Smooth muscle cell (in vitro differentiated cells): ENCODE measurements around the gene MRPL16. TPM values are rescaled to one million over a fixed set of nuclear protein-coding genes. Genes with fewer than 3 reads are reported as not detected.
"Not testable (repeated sequence)": the region's sequence is repeated elsewhere in the genome, so short reads cannot be mapped to it uniquely, and the experiment has no call there.

Experiments
- DNase-seq: peaks from one replicate; lab custom pipeline; 2025; ENCODE audit not compliant: unreplicated experiment; lab: John Stamatoyannopoulos, UW
- H2AFZ ChIP-seq: fragments of 200-600 bp; sonication (generic); 2 replicates; pipeline ENCODE4 v1.6.0; 2016; ENCODE audit warnings: antibody characterized with exemption, low read depth, mild to moderate bottlenecking
- H3F3A ChIP-seq: fragments of 200-600 bp; sonication (generic); 2 replicates; pipeline ENCODE4 v1.6.0; 2017; ENCODE audit warnings: antibody characterized with exemption, low read depth
- H3K27ac ChIP-seq: fragments of 200-600 bp; sonication (generic); 2 replicates; pipeline ENCODE4 v1.5.1; 2016; ENCODE audit warnings: low read depth, mild to moderate bottlenecking
- H3K27me3 ChIP-seq: fragments of 200-600 bp; sonication (generic); 2 replicates; pipeline ENCODE4 v1.6.1; 2016; ENCODE audit warnings: low read depth, mild to moderate bottlenecking
- H3K36me3 ChIP-seq: fragments of 200-600 bp; sonication (generic); 2 replicates; pipeline ENCODE4 v1.5.1; 2016; ENCODE audit warnings: low read depth
- H3K4me1 ChIP-seq: fragments of 200-600 bp; sonication (generic); 2 replicates; pipeline ENCODE4 v1.5.1; 2016; ENCODE audit warnings: low read depth
- H3K4me2 ChIP-seq: fragments of 200-600 bp; sonication (generic); 2 replicates; pipeline ENCODE4 v1.6.0; 2016; ENCODE audit warnings: mild to moderate bottlenecking
- H3K4me3 ChIP-seq: fragments of 200-600 bp; sonication (generic); 2 replicates; pipeline ENCODE4 v1.5.1; 2016; ENCODE audit warnings: mild to moderate bottlenecking
- H3K79me2 ChIP-seq: fragments of 200-600 bp; sonication (generic); 2 replicates; pipeline ENCODE4 v1.6.0; 2016; ENCODE audit warnings: low read depth, mild to moderate bottlenecking
- H3K9ac ChIP-seq: fragments of 200-600 bp; sonication (generic); 2 replicates; pipeline ENCODE4 v1.6.0; 2016; ENCODE audit warnings: low read depth
- H3K9me3 ChIP-seq: fragments of 200-600 bp; sonication (generic); replicated peaks from 2 replicates; pipeline ENCODE4 v1.5.1; 2016; ENCODE audit warnings: low read depth
- H4K20me1 ChIP-seq: fragments of 200-600 bp; sonication (generic); 2 replicates; pipeline ENCODE4 v1.6.0; 2016; ENCODE audit warnings: low read depth
- CTCF ChIP-seq: fragments of 200-600 bp; sonication (generic); IDR thresholded peaks from 2 replicates; pipeline ENCODE4 v1.5.1; 2017; ENCODE audit warnings: borderline replicate concordance, mild to moderate bottlenecking, antibody characterized with exemption; ENCODE audit not compliant: insufficient read depth, poor library complexity, severe bottlenecking
- WGBS: methylation state at CpG from one replicate; pipeline ENCODE4 v1.1.7; 2016; ENCODE audit warnings: low lambda C conversion rate; 5-methylcytosine and 5-hydroxymethylcytosine counted together
- polyA plus RNA-seq: library from polyadenylated mRNA; unstranded; fragments of >200 nt; fragmentation: Nextera tagmentation; extraction: Ambion mirVana; gene quantifications from 2 replicates; pipeline ENCODE4 v1.2.1, GENCODE V29; 2016
- total RNA-seq: library from RNA; depleted of rRNA; stranded (reverse); fragments of >200 nt; gene quantifications from 2 replicates; pipeline ENCODE4 v1.2.3, GENCODE V29; 2014

Gene MRPL16
- total and polyA plus RNA-seq, 2 experiments from 2014 or later, result 32.9 to 48.9 TPM

DNA sequence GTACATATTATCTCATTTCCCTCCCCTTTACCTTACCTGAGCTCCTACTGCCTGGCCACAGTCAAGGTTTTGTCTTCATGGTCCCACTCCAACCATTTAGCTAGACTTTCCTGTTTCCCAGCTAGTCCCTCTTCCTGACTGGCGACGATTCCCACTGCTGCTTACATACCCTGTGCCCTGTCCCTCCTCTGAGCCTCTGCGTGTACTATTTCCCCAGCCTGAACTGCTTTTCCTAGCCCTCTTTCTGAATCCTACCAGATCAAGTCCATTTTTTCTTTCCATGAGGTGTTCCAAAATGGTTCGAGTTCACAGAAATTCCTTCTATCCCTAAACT is 23.4 kb downstream of the MRPL16 start:
- no peaks in the 10 kb centered on the region for H3K36me3 ChIP-seq
- H3K4me1 ChIP-seq, result peaks cover 11% of the 10 kb centered on the region
- peak overlapping the region; percentile 93 for H3K27ac ChIP-seq
- peak overlapping the region; percentile 51 for H3K4me2 ChIP-seq
- peak overlapping the region; percentile 7 for H2AFZ ChIP-seq
- no peak for DNase-seq
- no peaks in the 10 kb centered on the region for H3K9me3 ChIP-seq
- TF ChIP-seq CTCF, result no peak
- 59% methylated on average over 4 of the region's 4 CpGs for WGBS
- H3K4me3 ChIP-seq, result no peak overlapping the region
- no peaks in the 10 kb centered on the region for H3K27me3 ChIP-seq
- H3K9ac ChIP-seq, result peak overlapping the region; percentile 66
- H3K79me2 ChIP-seq, result peaks cover 5% of the 10 kb centered on the region
- peaks cover 13% of the 10 kb centered on the region for H3F3A ChIP-seq
- H4K20me1 ChIP-seq, result no peaks in the 10 kb centered on the region

GRCh38 chr11:59785818-59786217 is 24.8 kb downstream of the MRPL16 start:
- peaks cover 5% of the 10 kb centered on the region for H3K79me2 ChIP-seq
- H3F3A ChIP-seq, result peaks cover 13% of the 10 kb centered on the region
- TF ChIP-seq CTCF, result no peak
- peak overlapping the region; percentile 93 for H3K27ac ChIP-seq
- H3K4me1 ChIP-seq, result peaks cover 11% of the 10 kb centered on the region
- H3K4me3 ChIP-seq, result no peak overlapping the region
- H3K9me3 ChIP-seq, result no peaks in the 10 kb centered on the region
- 95% methylated on average over 4 of the region's 4 CpGs for WGBS
- H4K20me1 ChIP-seq, result no peaks in the 10 kb centered on the region
- no peaks in the 10 kb centered on the region for H3K36me3 ChIP-seq
- H3K27me3 ChIP-seq, result no peaks in the 10 kb centered on the region
- no peak overlapping the region for H3K9ac ChIP-seq
- H3K4me2 ChIP-seq, result no peak overlapping the region
- no peak for DNase-seq
- no peak overlapping the region for H2AFZ ChIP-seq

GRCh38 chr11:59784441-59784840 is 26.1 kb downstream of the MRPL16 start:
- H3K4me3 ChIP-seq, DNase-seq, H4K20me1 ChIP-seq, H3K27me3 ChIP-seq, H3K9ac ChIP-seq, H3K9me3 ChIP-seq, H3K27ac ChIP-seq, H2AFZ ChIP-seq, H3K79me2 ChIP-seq, H3K36me3 ChIP-seq, H3K4me2 ChIP-seq: not testable (repeated sequence)
- WGBS, result 94% methylated on average over 5 of the region's 5 CpGs
- Histone ChIP-seq H3K4me1 (peaks cover 11% of the 10 kb centered on the region), H3F3A (peaks cover 13% of the 10 kb centered on the region)

DNA sequence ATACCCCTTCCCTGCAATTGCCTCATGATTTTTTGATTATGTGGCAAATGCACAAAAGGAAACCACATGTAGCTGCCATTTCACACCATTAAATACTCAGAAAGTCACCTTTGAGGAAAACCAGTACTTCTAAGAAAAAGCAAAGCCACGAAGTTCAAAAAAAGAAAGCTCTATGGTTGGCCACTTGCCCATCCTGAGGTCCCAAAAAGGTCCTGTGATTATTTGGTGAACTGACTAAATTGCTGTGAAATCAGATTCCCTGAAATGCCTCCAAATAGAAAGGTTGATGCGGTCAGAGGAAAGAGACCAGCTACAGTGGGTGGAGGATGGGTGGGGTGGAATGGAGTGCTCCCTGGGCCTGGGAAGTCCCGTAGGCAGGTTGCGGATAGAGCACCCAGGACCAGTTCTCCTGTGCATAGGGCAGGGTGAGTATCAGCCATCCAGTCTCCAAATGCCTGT is 26.9 kb downstream of the MRPL16 start:
- H3K9me3 ChIP-seq, result no peaks in the 10 kb centered on the region
- H3K79me2 ChIP-seq, result peaks cover 11% of the 10 kb centered on the region
- DNase-seq, result no peak
- no peak overlapping the region for H3K9ac ChIP-seq
- no peak overlapping the region for H3K27ac ChIP-seq
- 94% methylated on average over 4 of the region's 4 CpGs for WGBS
- no peak overlapping the region for H3K4me2 ChIP-seq
- no peak overlapping the region for H3K4me3 ChIP-seq
- no peaks in the 10 kb centered on the region for H3K36me3 ChIP-seq
- peaks cover 11% of the 10 kb centered on the region for H3K4me1 ChIP-seq
- peaks cover 13% of the 10 kb centered on the region for H3F3A ChIP-seq
- no peaks in the 10 kb centered on the region for H4K20me1 ChIP-seq
- H2AFZ ChIP-seq, result no peak overlapping the region
- no peak for TF ChIP-seq CTCF
- no peaks in the 10 kb centered on the region for H3K27me3 ChIP-seq
